Endothelial cell of umbilical vein (primary cell): ENCODE data around the gene CCDC85B. TPM values are rescaled to one million over a fixed set of nuclear protein-coding genes. Genes with fewer than 3 reads are reported as not detected.

Experiments used
- BruUV-seq: library from RNA; stranded (reverse); fragments of 400-500 nt; replicated peaks from 2 replicates; lab custom pipeline; 2021; lab: Mats Ljungman, UMichigan
- CTCF ChIA-PET: fragments of 300-600, 350-600 bp; sonication (Branson Sonifier 250); formaldehyde crosslinking; loops from one replicate; lab custom pipeline; 2021; ENCODE audit warnings: antibody characterized with exemption, inconsistent platforms; lab: Charles Lee
- POLR2A ChIA-PET: fragments of 300-600, 350-600 bp; sonication (Branson Sonifier 250); formaldehyde crosslinking; loops from one replicate; lab custom pipeline; 2021; ENCODE audit warnings: antibody characterized with exemption, inconsistent platforms; lab: Charles Lee
- DNase-seq: peaks from one replicate; pipeline ENCODE4 v3.0.0-alpha.2; 2011; ENCODE audit warnings: low read depth, low spot score
- FAIRE-seq: peaks from 2 replicates; lab custom pipeline; 2011; peaks lifted over from hg19 to GRCh38; lab: Jason Lieb, UNC
- H2AFZ ChIP-seq: 2 replicates; pipeline ENCODE4 v1.6.0; 2012; ENCODE audit warnings: low read depth, low read length, control low read depth, inconsistent platforms
- H3K27ac ChIP-seq: 2 replicates; pipeline ENCODE4 v1.5.1; 2011; ENCODE audit warnings: low read depth, mild to moderate bottlenecking, control low read depth, low read length, moderate library complexity; ENCODE audit not compliant: insufficient read depth
- H3K27me3 ChIP-seq, 2 experiments: 2 replicates each; pipeline versions ENCODE4 v1.6.0 to v1.6.1; 2011; ENCODE audit warnings: low read length in 2 of 2, mixed read lengths in 1 of 2; ENCODE audit not compliant: control insufficient read depth in 2 of 2, insufficient read depth in 2 of 2
- H3K36me3 ChIP-seq, 2 experiments: 2 replicates in 1 of 2; 3 replicates in 1 of 2; pipeline ENCODE4 v1.5.1; 2011; ENCODE audit warnings: low read length in 2 of 2, mild to moderate bottlenecking in 1 of 2, moderate library complexity in 1 of 2; ENCODE audit not compliant: control insufficient read depth in 2 of 2, insufficient read depth in 2 of 2; ENCODE audit errors: extremely low read depth in 1 of 2
- H3K4me1 ChIP-seq: 3 replicates; pipeline ENCODE4 v1.5.1; 2011; ENCODE audit warnings: mild to moderate bottlenecking, low read length; ENCODE audit not compliant: control insufficient read depth, insufficient read depth; ENCODE audit errors: extremely low read depth
- H3K4me2 ChIP-seq: 2 replicates; pipeline ENCODE4 v1.6.1; 2011; ENCODE audit warnings: low read length, control low read depth, mixed read lengths; ENCODE audit not compliant: insufficient read depth
- H3K4me3 ChIP-seq, 3 experiments: fragments of 200-600 bp in 1 of 3; sonication (generic), shearing (Covaris generic) in 1 of 3; replicated peaks in 1 of 3; 2 replicates each; pipeline ENCODE4 v1.5.1; 2011 to 2016; ENCODE audit warnings: control low read depth in 3 of 3, low read length in 3 of 3, mild to moderate bottlenecking in 2 of 3, inconsistent platforms in 1 of 3, low read depth in 1 of 3, moderate library complexity in 1 of 3; ENCODE audit not compliant: insufficient read depth in 1 of 3
- H3K79me2 ChIP-seq: 2 replicates; pipeline ENCODE4 v1.6.0; 2012; ENCODE audit warnings: low read length, inconsistent platforms; ENCODE audit not compliant: control insufficient read depth, insufficient read depth
- H3K9ac ChIP-seq: replicated peaks from 2 replicates; pipeline ENCODE3; 2011; ENCODE audit warnings: low read length, control low read depth; ENCODE audit not compliant: insufficient read depth; ENCODE audit errors: extremely low read depth
- H3K9me1 ChIP-seq: replicated peaks from 3 replicates; pipeline ENCODE4 v1.6.0; 2011; ENCODE audit warnings: mild to moderate bottlenecking, low read length; ENCODE audit not compliant: control insufficient read depth, insufficient read depth; ENCODE audit errors: extremely low read depth
- H3K9me3 ChIP-seq: replicated peaks from 2 replicates; pipeline ENCODE4 v1.5.1; 2012; ENCODE audit warnings: low read length, inconsistent platforms; ENCODE audit not compliant: control insufficient read depth, insufficient read depth
- H4K20me1 ChIP-seq: replicated peaks from 2 replicates; pipeline ENCODE3; 2011; ENCODE audit warnings: mild to moderate bottlenecking, low read length; ENCODE audit not compliant: control insufficient read depth, insufficient read depth; ENCODE audit errors: extremely low read depth
- CTCF ChIP-seq, 2 donors: IDR thresholded peaks; 1 replicate in 1 of 2; 2 replicates in 1 of 2; pipeline ENCODE4 v1.5.1; 2011; ENCODE audit warnings: low read length in 2 of 2, mild to moderate bottlenecking in 2 of 2, moderate library complexity in 2 of 2, control low read depth in 1 of 2, inconsistent platforms in 1 of 2, low read depth in 1 of 2; ENCODE audit not compliant: insufficient read depth in 1 of 2; ENCODE audit errors: extremely low read depth in 1 of 2
- EZH2 ChIP-seq: IDR thresholded peaks from 2 replicates; pipeline ENCODE4 v1.6.1; 2012; ENCODE audit warnings: borderline replicate concordance, low read depth, mild to moderate bottlenecking, moderate library complexity, low read length, inconsistent platforms; ENCODE audit not compliant: severe bottlenecking
- FOS ChIP-seq: IDR thresholded peaks from 2 replicates; pipeline ENCODE4 v1.6.1; 2011; ENCODE audit warnings: mild to moderate bottlenecking, low read length, moderate library complexity, borderline replicate concordance; ENCODE audit not compliant: insufficient read depth
- GATA2 ChIP-seq: IDR thresholded peaks from 2 replicates; pipeline ENCODE4 v1.7.0; 2011; ENCODE audit warnings: low read depth, mild to moderate bottlenecking, moderate library complexity, mixed read lengths, low read length; ENCODE audit not compliant: insufficient read length, insufficient read depth
- JUN ChIP-seq: IDR thresholded peaks from 2 replicates; pipeline ENCODE4 v1.6.1; 2011; ENCODE audit warnings: borderline replicate concordance, low read depth; ENCODE audit not compliant: insufficient read length, insufficient read depth
- MAX ChIP-seq: IDR thresholded peaks from 2 replicates; pipeline ENCODE4 v1.6.1; 2011; ENCODE audit not compliant: insufficient read depth, insufficient read length
- MYC ChIP-seq: IDR thresholded peaks from one replicate; pipeline ENCODE4 v1.6.1; 2011; ENCODE audit warnings: mild to moderate bottlenecking, low read depth, low read length
- POLR2A ChIP-seq: IDR thresholded peaks from 2 replicates; pipeline ENCODE4 v1.6.1; 2012; ENCODE audit warnings: low read depth, mild to moderate bottlenecking, control low read depth, low read length
- POLR2AphosphoS5 ChIP-seq: IDR thresholded peaks from 2 replicates; pipeline ENCODE4 v1.6.1; 2012; ENCODE audit warnings: low read depth, mild to moderate bottlenecking, control low read depth, low read length, moderate library complexity; ENCODE audit not compliant: insufficient read depth
- dilution Hi-C: fragments of 300-500 bp; cut with MboI; formaldehyde crosslinking; loops from one replicate; pipeline ENCODE4 v1.15.0; 2019; ENCODE audit warnings: low sequenced_read_pairs; ENCODE audit not compliant: extremely low pct_ligation_motif_present
- intact Hi-C: fragments of 100-400 bp; cut with micrococcal nuclease; formaldehyde crosslinking; loops from one replicate; pipeline ENCODE4 v1.10.0; 2022
- polyA plus RNA-seq, 4 experiments: library from polyadenylated mRNA; depleted of rRNA in 3 of 4; stranded (reverse) in 3 of 4; unstranded in 1 of 4; fragments of >200 nt; gene quantifications; 2 replicates each; pipeline versions ENCODE4 v1.2.1 to v1.2.3, GENCODE V29; 2011 to 2012; ENCODE audit warnings: missing spikeins in 1 of 4
- total RNA-seq: library from RNA; stranded (reverse); gene quantifications from 2 replicates; pipeline ENCODE4 v1.2.3, GENCODE V29; 2021

The CCDC85B gene
- total and polyA plus RNA-seq, 2 donors (not counting 3 experiments of a cell fraction or from before 2014, with no cell fraction given) = 105 to 107 TPM

- no peak for FAIRE-seq
- Histone ChIP-seq H3K4me2 (no peak overlapping the region), H3K9ac (no peak overlapping the region), H3K27me3 (no peaks in the 10 kb centered on the region), H2AFZ (no peak overlapping the region), H3K9me1 (no peaks in the 10 kb centered on the region), H3K9me3 (no peaks in the 10 kb centered on the region), H3K79me2 (peaks cover 31% of the 10 kb centered on the region), H3K36me3 (peaks cover 6 to 11% of the 10 kb centered on the region in 2 experiments), H3K4me3 (no peak overlapping the region), H3K4me1 (peaks cover 26% of the 10 kb centered on the region), H4K20me1 (no peaks in the 10 kb centered on the region), H3K27ac (no peak overlapping the region)
- ChIA-PET CTCF (interaction anchor here (1.3 kb wide), 1 partner anchor 32 kb away, joined by 5 read pairs; the partner anchor contains the start of gene CCDC85B), POLR2A (interaction anchor here (0.6 kb wide), 1 partner anchor 34 kb away, joined by 3 read pairs; the partner anchor contains the start of gene FIBP)
- intact Hi-C loops = no loop called here
- BruUV-seq = no TSS peak
- TF ChIP-seq JUN (no peak), EZH2 (no peak), POLR2AphosphoS5 (no peak), GATA2 (no peak), FOS (no peak), MYC (no peak)
- dilution Hi-C loops = no loop called here
- DNase-seq = no peak
These were observed 31.4 kb downstream of the CCDC85B start for GRCh38 chr11:65921876-65922275.

GRCh38 chr11:65922565-65922964, 32.1 kb downstream of the CCDC85B start:
- H3K9ac ChIP-seq = no peak overlapping the region

More at GRCh38 chr11:65922565-65922964, 32.1 kb downstream of the CCDC85B start:
- Histone ChIP-seq H3K36me3 (peaks cover 6 to 11% of the 10 kb centered on the region in 2 experiments), H3K9me3 (no peaks in the 10 kb centered on the region), H3K4me2 (no peak overlapping the region), H4K20me1 (no peaks in the 10 kb centered on the region), H3K79me2 (peaks cover 24% of the 10 kb centered on the region), H2AFZ (no peak overlapping the region), H3K9me1 (no peaks in the 10 kb centered on the region), H3K27ac (no peak overlapping the region), H3K27me3 (no peaks in the 10 kb centered on the region), H3K4me3 (no peak overlapping the region), H3K4me1 (peaks cover 19% of the 10 kb centered on the region)
- FAIRE-seq (no peak), DNase-seq (no peak)
- intact Hi-C loops = no loop called here
- dilution Hi-C loops = no loop called here
- ChIA-PET POLR2A (no interaction called here), CTCF (interaction anchor here (1.1 to 1.9 kb wide), 4 partner anchors 10 to 34 kb away, joined by 3 to 7 read pairs (median 4); partner anchors contain the start of genes CCDC85B and FIBP)
- TF ChIP-seq MYC = no peak
- no peak for TF ChIP-seq FOS
- no peak for TF ChIP-seq MAX
- no peak for TF ChIP-seq CTCF (IDR thresholded peaks at IDR 0.05; ENCODE audit: extremely low read depth in 1 of 2, insufficient read depth in 1 of 2, low read depth in 1 of 2, low read length in 2 of 2)
- TF ChIP-seq GATA2 = no peak
- no peak for TF ChIP-seq POLR2A
- no peak for TF ChIP-seq POLR2AphosphoS5
- no peak for TF ChIP-seq EZH2
- no peak for TF ChIP-seq JUN
- BruUV-seq = no TSS peak
